Left lung (tissue), 10 donors: ENCODE results near the gene MRPS27. TPM values are rescaled to one million over a fixed set of nuclear protein-coding genes. Genes with fewer than 3 reads are reported as not detected.

Experiments
- ATAC-seq: fragments of 200-7000 bp; cut with Tn5 transposase; one replicate; pipeline ENCODE4 v1.9.1; 2020; ENCODE audit warnings: moderate library complexity
- DNase-seq, 4 donors: peaks; one replicate each; pipeline ENCODE4 v3.0.0-alpha.2; 2013 to 2020
- H3K27ac ChIP-seq, 2 donors: fragments of 200-600 bp; sonication (generic) in 1 of 2; one replicate each; pipeline versions ENCODE4 v1.5.0 to v1.8.0; 2020 to 2021
- H3K27me3 ChIP-seq, 2 donors: fragments of 200-600 bp; sonication (generic) in 1 of 2; one replicate each; pipeline versions ENCODE4 v1.5.0 to v1.8.0; 2020 to 2021
- H3K36me3 ChIP-seq, 2 donors: fragments of 200-600 bp; sonication (generic) in 1 of 2; one replicate each; pipeline versions ENCODE4 v1.5.0 to v1.8.0; 2020 to 2021
- H3K4me1 ChIP-seq, 2 donors: fragments of 200-600 bp; one replicate each; pipeline ENCODE4 v1.8.0; 2021
- H3K4me3 ChIP-seq, 2 donors: fragments of 200-600 bp; sonication (generic) in 1 of 2; one replicate each; pipeline versions ENCODE4 v1.5.0 to v1.8.0; 2020 to 2021; ENCODE audit warnings: mild to moderate bottlenecking in 1 of 2
- H3K9me3 ChIP-seq, 2 donors: fragments of 200-600 bp; sonication (generic) in 1 of 2; one replicate each; pipeline versions ENCODE4 v1.5.0 to v1.8.0; 2020 to 2021
- intact Hi-C, 2 donors: fragments of 100-400 bp; cut with DNase I; formaldehyde crosslinking; loops; one replicate each; pipeline versions ENCODE4 v1.11.2 to v1.14.2; 2022
- polyA plus RNA-seq, 6 donors: library from polyadenylated mRNA; unstranded; fragments of 120-200 nt; gene quantifications; one replicate each; pipeline ENCODE4 v1.2.1, GENCODE V29; 2013; ENCODE audit not compliant: insufficient read length in 6 of 6
- total RNA-seq, 2 donors: library from RNA; stranded (reverse); fragmentation: NEBNext Ultra II Directional; extraction: Animal tissue kit (Norgen Biotek cat#: 25700); gene quantifications; one replicate each; pipeline ENCODE4 v1.2.1, GENCODE V29; 2021
- TF ChIP-seq, protein P1 (sequence below), 2 donors: fragments of 200-600 bp; sonication (generic) in 1 of 2; IDR thresholded peaks; one replicate each; pipeline versions ENCODE4 v1.5.0 to v1.8.0; 2021; ENCODE audit warnings: antibody characterized with exemption in 2 of 2
- donor health status: DM: no; HTN: yes; CAD: no.
- donor health status: DM: no; HTN: no; CAD: no.

The MRPS27 gene
- total and polyA plus RNA-seq, 8 donors = 44.1 to 79.8 (median 65.4) TPM

DNA sequence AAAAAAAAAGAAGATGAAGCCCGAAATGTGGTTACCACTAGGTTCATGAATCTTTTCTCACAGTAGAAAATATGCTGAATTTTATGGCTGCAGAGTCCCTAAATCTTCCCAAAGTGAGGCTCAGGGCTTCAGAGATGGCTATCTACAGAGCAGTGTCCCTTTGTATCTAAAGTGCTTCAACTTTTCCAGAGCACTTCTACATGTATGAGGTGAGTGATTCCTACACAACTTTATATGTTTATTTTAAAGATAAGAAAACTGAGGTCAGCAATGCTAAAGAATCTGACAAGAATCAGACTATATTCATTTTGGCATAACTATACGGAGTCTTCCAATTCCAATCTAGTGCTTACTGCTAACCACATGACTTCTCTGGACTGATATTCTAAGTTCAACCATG is 53.2 kb downstream of the MRPS27 start:
- Histone ChIP-seq H3K4me1 (no peaks in the 10 kb centered on the region), H3K27ac (no peak overlapping the region), H3K9me3 (no peaks in the 10 kb centered on the region), H3K4me3 (no peak overlapping the region), H3K36me3 (no peaks in the 10 kb centered on the region), H3K27me3 (no peaks in the 10 kb centered on the region)
- DNase-seq = no peak
- no peak for ATAC-seq
- intact Hi-C loops = no loop called here
- TF ChIP-seq, protein P1, sequence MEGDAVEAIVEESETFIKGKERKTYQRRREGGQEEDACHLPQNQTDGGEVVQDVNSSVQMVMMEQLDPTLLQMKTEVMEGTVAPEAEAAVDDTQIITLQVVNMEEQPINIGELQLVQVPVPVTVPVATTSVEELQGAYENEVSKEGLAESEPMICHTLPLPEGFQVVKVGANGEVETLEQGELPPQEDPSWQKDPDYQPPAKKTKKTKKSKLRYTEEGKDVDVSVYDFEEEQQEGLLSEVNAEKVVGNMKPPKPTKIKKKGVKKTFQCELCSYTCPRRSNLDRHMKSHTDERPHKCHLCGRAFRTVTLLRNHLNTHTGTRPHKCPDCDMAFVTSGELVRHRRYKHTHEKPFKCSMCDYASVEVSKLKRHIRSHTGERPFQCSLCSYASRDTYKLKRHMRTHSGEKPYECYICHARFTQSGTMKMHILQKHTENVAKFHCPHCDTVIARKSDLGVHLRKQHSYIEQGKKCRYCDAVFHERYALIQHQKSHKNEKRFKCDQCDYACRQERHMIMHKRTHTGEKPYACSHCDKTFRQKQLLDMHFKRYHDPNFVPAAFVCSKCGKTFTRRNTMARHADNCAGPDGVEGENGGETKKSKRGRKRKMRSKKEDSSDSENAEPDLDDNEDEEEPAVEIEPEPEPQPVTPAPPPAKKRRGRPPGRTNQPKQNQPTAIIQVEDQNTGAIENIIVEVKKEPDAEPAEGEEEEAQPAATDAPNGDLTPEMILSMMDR (IDR thresholded peaks at IDR 0.05) = no peak

DNA sequence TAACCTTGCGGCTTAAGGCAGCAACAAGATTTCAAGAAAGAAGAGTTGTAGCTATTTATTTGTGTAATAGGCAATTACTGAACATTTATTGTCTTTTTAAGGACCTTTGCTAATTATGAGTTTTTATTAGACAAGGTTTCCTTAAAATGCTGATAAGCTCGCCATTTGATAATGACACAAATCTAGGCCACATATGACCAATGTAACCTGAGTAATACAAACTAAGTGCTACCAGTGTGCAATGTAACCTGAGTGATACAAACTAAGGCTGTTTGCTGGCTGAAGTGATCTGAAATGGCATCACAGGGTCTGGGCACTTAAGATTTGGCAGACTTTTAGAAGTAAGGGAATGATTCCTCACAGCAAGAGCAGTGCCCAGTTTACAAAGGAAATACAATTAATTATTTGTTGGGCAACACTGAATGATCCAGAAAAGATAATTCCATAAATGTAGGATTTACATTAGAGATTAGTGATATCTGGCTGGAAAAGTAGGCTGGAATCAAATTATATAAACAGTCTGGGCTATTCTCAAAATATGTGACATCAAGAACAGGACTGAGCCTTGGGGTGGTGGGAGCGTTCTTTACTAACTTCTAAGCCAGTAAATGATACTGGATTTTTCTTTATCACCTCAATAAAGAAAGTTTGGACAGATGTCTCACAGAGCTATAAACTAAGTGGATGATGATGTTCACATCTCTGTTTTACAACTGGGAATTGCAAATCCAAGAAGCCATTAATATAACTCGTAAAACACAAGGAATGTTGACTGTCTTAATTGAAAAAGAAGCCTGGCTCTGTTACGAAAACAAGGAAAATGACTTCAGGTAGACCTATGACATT is 54.8 kb downstream of the MRPS27 start:
- Histone ChIP-seq H3K4me3 (no peak overlapping the region), H3K27ac (no peak overlapping the region), H3K4me1 (no peaks in the 10 kb centered on the region), H3K9me3 (no peaks in the 10 kb centered on the region), H3K27me3 (no peaks in the 10 kb centered on the region), H3K36me3 (no peaks in the 10 kb centered on the region)
- DNase-seq (no peak), ATAC-seq (no peak)
- TF ChIP-seq, protein P1 (IDR thresholded peaks at IDR 0.05) = no peak
- intact Hi-C loops = no loop called here

DNA sequence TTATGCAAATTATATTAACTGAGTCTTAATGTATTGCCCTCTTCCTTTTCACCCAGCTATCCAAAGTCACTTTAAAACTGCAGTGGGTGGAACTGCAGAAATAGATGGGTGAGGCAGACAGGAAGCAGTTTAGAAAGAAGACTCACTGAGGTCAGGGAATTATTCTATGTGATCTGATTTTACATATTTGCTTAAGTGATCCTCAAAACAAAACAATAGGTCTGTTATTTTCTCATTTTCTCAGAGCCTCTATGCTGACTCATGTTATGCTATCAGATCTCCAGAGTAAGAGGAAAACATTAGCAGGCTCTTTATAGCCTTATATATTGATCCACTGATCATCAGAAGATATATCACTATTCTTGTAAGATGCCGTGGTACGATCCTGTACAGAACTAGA is 63.5 kb downstream of the MRPS27 start:
- H3K27ac ChIP-seq = no peak overlapping the region
- peaks cover 0 to 3% of the 10 kb centered on the region in 2 donors for H3K4me1 ChIP-seq
- no peaks in the 10 kb centered on the region for H3K36me3 ChIP-seq
- intact Hi-C loops = no loop called here
- DNase-seq = no peak
- ATAC-seq = no peak
- H3K27me3 ChIP-seq = no peaks in the 10 kb centered on the region
- TF ChIP-seq, protein P1 (IDR thresholded peaks at IDR 0.05) = no peak
- no peak overlapping the region for H3K4me3 ChIP-seq
- H3K9me3 ChIP-seq = no peaks in the 10 kb centered on the region

GRCh38 chr5:72255670-72256069 is 64.4 kb downstream of the MRPS27 start:
- intact Hi-C loops = no loop called here
- Histone ChIP-seq H3K9me3 (no peaks in the 10 kb centered on the region), H3K4me1 (peaks cover 0 to 3% of the 10 kb centered on the region in 2 donors), H3K4me3 (no peak overlapping the region), H3K36me3 (no peaks in the 10 kb centered on the region), H3K27me3 (no peaks in the 10 kb centered on the region), H3K27ac (no peak overlapping the region)
- TF ChIP-seq, protein P1 (IDR thresholded peaks at IDR 0.05) = no peak
- ATAC-seq (no peak), DNase-seq (no peak)

DNA sequence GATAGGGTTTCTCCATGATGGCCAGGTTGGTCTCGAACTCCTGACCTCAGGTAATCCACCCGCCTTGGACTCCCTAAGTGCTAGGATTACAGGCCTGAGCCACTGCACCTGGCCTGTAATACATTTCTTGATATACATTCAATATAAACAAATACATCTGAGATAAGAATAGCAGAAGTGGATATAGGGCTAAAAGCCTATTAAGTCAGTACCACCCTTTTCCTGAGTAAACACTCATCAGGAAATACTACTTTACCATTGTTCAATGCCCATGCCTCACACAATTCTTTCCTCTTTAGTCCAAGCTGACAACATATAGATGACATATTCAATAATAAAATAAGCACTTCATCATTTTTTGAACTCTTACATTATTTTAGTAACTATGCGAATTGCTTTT is 64.8 kb downstream of the MRPS27 start:
- no peaks in the 10 kb centered on the region for H3K36me3 ChIP-seq
- DNase-seq (no peak), ATAC-seq (no peak)
- no peak overlapping the region for H3K27ac ChIP-seq
- no peaks in the 10 kb centered on the region for H3K27me3 ChIP-seq
- H3K4me1 ChIP-seq = peaks cover 0 to 3% of the 10 kb centered on the region in 2 donors
- H3K4me3 ChIP-seq = no peak overlapping the region
- TF ChIP-seq, protein P1 (IDR thresholded peaks at IDR 0.05) = no peak
- H3K9me3 ChIP-seq = no peaks in the 10 kb centered on the region
- intact Hi-C loops = no loop called here
